Measurements from ENCODE around the gene ELOA2.

DNA sequence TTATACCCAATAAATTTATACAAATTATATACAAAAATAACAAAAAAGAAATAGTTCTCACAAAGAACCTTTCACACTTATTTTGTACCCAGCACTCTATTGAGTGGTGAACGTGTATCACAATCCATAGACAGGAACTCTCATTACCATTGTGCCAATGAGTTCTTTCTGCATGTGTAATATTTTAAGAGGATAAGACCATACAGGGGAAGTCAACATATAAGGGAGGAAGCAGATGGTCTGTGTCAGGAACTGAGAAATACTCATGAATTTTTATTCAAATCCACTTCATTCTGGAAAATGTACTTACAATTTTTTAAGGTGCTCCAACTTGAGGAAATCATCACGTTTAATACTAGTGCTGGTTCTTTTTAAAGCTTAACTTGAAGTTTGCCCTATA, 27.1 kb upstream of the ELOA2 start:
- TF ChIP-seq GATA2 (IDR thresholded peaks at IDR 0.05; ENCODE audit: insufficient read depth, insufficient read length, low read depth, low read length) (no peak), MAX (IDR thresholded peaks at IDR 0.05; ENCODE audit: insufficient read depth, insufficient read length) (no peak)
- TF ChIP-seq, protein P1, sequence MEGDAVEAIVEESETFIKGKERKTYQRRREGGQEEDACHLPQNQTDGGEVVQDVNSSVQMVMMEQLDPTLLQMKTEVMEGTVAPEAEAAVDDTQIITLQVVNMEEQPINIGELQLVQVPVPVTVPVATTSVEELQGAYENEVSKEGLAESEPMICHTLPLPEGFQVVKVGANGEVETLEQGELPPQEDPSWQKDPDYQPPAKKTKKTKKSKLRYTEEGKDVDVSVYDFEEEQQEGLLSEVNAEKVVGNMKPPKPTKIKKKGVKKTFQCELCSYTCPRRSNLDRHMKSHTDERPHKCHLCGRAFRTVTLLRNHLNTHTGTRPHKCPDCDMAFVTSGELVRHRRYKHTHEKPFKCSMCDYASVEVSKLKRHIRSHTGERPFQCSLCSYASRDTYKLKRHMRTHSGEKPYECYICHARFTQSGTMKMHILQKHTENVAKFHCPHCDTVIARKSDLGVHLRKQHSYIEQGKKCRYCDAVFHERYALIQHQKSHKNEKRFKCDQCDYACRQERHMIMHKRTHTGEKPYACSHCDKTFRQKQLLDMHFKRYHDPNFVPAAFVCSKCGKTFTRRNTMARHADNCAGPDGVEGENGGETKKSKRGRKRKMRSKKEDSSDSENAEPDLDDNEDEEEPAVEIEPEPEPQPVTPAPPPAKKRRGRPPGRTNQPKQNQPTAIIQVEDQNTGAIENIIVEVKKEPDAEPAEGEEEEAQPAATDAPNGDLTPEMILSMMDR (IDR thresholded peaks at IDR 0.05; ENCODE audit: extremely low read depth in 1 of 2, insufficient read depth in 1 of 2, low read depth in 1 of 2, low read length in 2 of 2), result no peak
